NT2/D1 (cell line): ENCODE data around the gene POLR1A.

ENCODE experiments used
- DNase-seq: peaks from one replicate; pipeline ENCODE4 v3.0.0-alpha.2; 2011; ENCODE audit warnings: low read depth, low spot score
- H3K27me3 ChIP-seq: 2 replicates; pipeline ENCODE4 v1.6.0; 2011; ENCODE audit warnings: mild to moderate bottlenecking; ENCODE audit not compliant: insufficient read length, insufficient read depth
- H3K36me3 ChIP-seq: 2 replicates; pipeline ENCODE4 v1.6.1; 2011; ENCODE audit warnings: mild to moderate bottlenecking, low read length, mixed read lengths; ENCODE audit not compliant: insufficient read depth, insufficient read length
- H3K4me1 ChIP-seq: 2 replicates; pipeline ENCODE4 v1.5.1; 2011; ENCODE audit not compliant: insufficient read depth, insufficient read length
- H3K4me3 ChIP-seq: 2 replicates; pipeline ENCODE4 v1.5.1; 2011; ENCODE audit warnings: low read depth; ENCODE audit not compliant: insufficient read length
- H3K9ac ChIP-seq: 2 replicates; pipeline ENCODE4 v1.6.0; 2011; ENCODE audit warnings: low read depth; ENCODE audit not compliant: insufficient read length
- H3K9me3 ChIP-seq: 2 replicates; pipeline ENCODE4 v1.5.1; 2011; ENCODE audit warnings: mild to moderate bottlenecking, low read length; ENCODE audit not compliant: insufficient read depth
- SUZ12 ChIP-seq: IDR thresholded peaks from 2 replicates; pipeline ENCODE4 v1.6.1; 2011; ENCODE audit not compliant: insufficient read length, insufficient read depth; ENCODE audit errors: extremely low read depth
- YY1 ChIP-seq: IDR thresholded peaks from 2 replicates; pipeline ENCODE4 v1.6.1; 2011; ENCODE audit not compliant: insufficient read length, insufficient read depth
- ZNF274 ChIP-seq: IDR thresholded peaks from 2 replicates; pipeline ENCODE4 v1.6.1; 2011; ENCODE audit warnings: mild to moderate bottlenecking, low read depth, low read length

Gene POLR1A

GRCh38 chr2:86105252-86105968, at the start of gene POLR1A:
POLR1A (minus strand) TSS chr2:86105886; CDS start chr2:86105776, 110 bp downstream.
- no peaks in the 10 kb centered on the region for H3K27me3 ChIP-seq
- H3K9me3 ChIP-seq, result no peaks in the 10 kb centered on the region
- no peaks in the 10 kb centered on the region for H3K4me1 ChIP-seq
- H3K4me3 ChIP-seq, result peak within 1 kb of the TSS; percentile 95
- H3K36me3 ChIP-seq, result peaks cover 64% of the 10 kb centered on the region
- H3K9ac ChIP-seq, result peak within 1 kb of the TSS; percentile 96
- DNase-seq, result peak; percentile 89
- TF ChIP-seq ZNF274 (no peak), YY1 (no peak), SUZ12 (no peak)

GRCh38 chr2:86150502-86150901, 44.8 kb upstream of the POLR1A start:
- TF ChIP-seq YY1, result no peak
- TF ChIP-seq ZNF274, result no peak
- no peak for TF ChIP-seq SUZ12
- no peaks in the 10 kb centered on the region for H3K27me3 ChIP-seq
- no peak overlapping the region for H3K4me3 ChIP-seq
- no peaks in the 10 kb centered on the region for H3K4me1 ChIP-seq
- H3K9me3 ChIP-seq, result no peaks in the 10 kb centered on the region
- H3K9ac ChIP-seq, result no peak overlapping the region
- no peak for DNase-seq
- H3K36me3 ChIP-seq, result peaks cover 69% of the 10 kb centered on the region

- H3K9me3 ChIP-seq, result no peaks in the 10 kb centered on the region
- DNase-seq, result no peak
- no peaks in the 10 kb centered on the region for H3K4me1 ChIP-seq
- no peaks in the 10 kb centered on the region for H3K27me3 ChIP-seq
- no peak overlapping the region for H3K9ac ChIP-seq
- TF ChIP-seq ZNF274 (no peak), SUZ12 (no peak), YY1 (no peak)
- no peak overlapping the region for H3K4me3 ChIP-seq
- peaks cover 69% of the 10 kb centered on the region for H3K36me3 ChIP-seq
Measured at GRCh38 chr2:86147793-86148192, 42.1 kb upstream of the POLR1A start.

GRCh38 chr2:86143926-86144685, 38.4 kb upstream of the POLR1A start:
- H3K9me3 ChIP-seq, result no peaks in the 10 kb centered on the region
- DNase-seq, result no peak
- H3K4me3 ChIP-seq, result no peak overlapping the region
- H3K9ac ChIP-seq, result no peak overlapping the region
- H3K4me1 ChIP-seq, result no peaks in the 10 kb centered on the region
- H3K27me3 ChIP-seq, result no peaks in the 10 kb centered on the region
- peaks cover 66% of the 10 kb centered on the region for H3K36me3 ChIP-seq
- TF ChIP-seq SUZ12, result no peak
- no peak for TF ChIP-seq ZNF274
- no peak for TF ChIP-seq YY1

GRCh38 chr2:86143307-86143706, 37.6 kb upstream of the POLR1A start:
- DNase-seq, result no peak
- H3K4me3 ChIP-seq, result no peak overlapping the region
- no peaks in the 10 kb centered on the region for H3K4me1 ChIP-seq
- TF ChIP-seq SUZ12 (no peak), ZNF274 (no peak), YY1 (no peak)
- H3K36me3 ChIP-seq, result peaks cover 67% of the 10 kb centered on the region
- H3K9me3 ChIP-seq, result no peaks in the 10 kb centered on the region
- no peak overlapping the region for H3K9ac ChIP-seq
- H3K27me3 ChIP-seq, result no peaks in the 10 kb centered on the region

- no peak for TF ChIP-seq YY1
- TF ChIP-seq ZNF274, result no peak
- no peak for TF ChIP-seq SUZ12
- Histone ChIP-seq H3K27me3 (no peaks in the 10 kb centered on the region), H3K9me3 (no peaks in the 10 kb centered on the region), H3K4me3 (no peak overlapping the region), H3K9ac (no peak overlapping the region), H3K4me1 (no peaks in the 10 kb centered on the region), H3K36me3 (peaks cover 68% of the 10 kb centered on the region)
- no peak for DNase-seq
Measured at GRCh38 chr2:86142436-86143257, 37.0 kb upstream of the POLR1A start.
